Ishikawa (cell line): ENCODE data around the gene ADGRG1.

Experiments used
- CEBPB ChIP-seq: IDR thresholded peaks from 2 replicates; pipeline ENCODE4 v1.6.1; 2012
- CREB1 ChIP-seq: IDR thresholded peaks from 2 replicates; pipeline ENCODE4 v1.6.1; 2012; ENCODE audit warnings: low read depth
- EGR1 ChIP-seq: IDR thresholded peaks from 2 replicates; pipeline ENCODE4 v1.6.1; 2012
- EP300 ChIP-seq: IDR thresholded peaks from 2 replicates; pipeline ENCODE4 v1.6.1; 2012; ENCODE audit warnings: borderline replicate concordance
- FOXM1 ChIP-seq: IDR thresholded peaks from 2 replicates; pipeline ENCODE4 v1.6.1; 2012; ENCODE audit warnings: low read depth, borderline replicate concordance
- NFIC ChIP-seq: IDR thresholded peaks from 2 replicates; pipeline ENCODE4 v1.6.1; 2012
- RAD21 ChIP-seq: IDR thresholded peaks from 2 replicates; pipeline ENCODE4 v1.6.1; 2012; ENCODE audit warnings: low read depth
- TCF12 ChIP-seq: IDR thresholded peaks from 2 replicates; pipeline ENCODE4 v1.6.1; 2012; ENCODE audit warnings: low read depth
- TEAD4 ChIP-seq: IDR thresholded peaks from 2 replicates; pipeline ENCODE4 v1.6.1; 2012
- YY1 ChIP-seq: IDR thresholded peaks from 2 replicates; pipeline ENCODE4 v1.6.1; 2012; ENCODE audit warnings: low read depth
- ZBTB7A ChIP-seq: IDR thresholded peaks from 2 replicates; pipeline ENCODE4 v1.6.1; 2012; ENCODE audit warnings: low read depth
- TF ChIP-seq, protein P1 (sequence below): IDR thresholded peaks from 2 replicates; pipeline ENCODE4 v1.6.1; 2012
- TF ChIP-seq, protein P2 (sequence below): IDR thresholded peaks from 2 replicates; pipeline ENCODE4 v1.6.1; 2012
- TF ChIP-seq, protein P3 (sequence below): IDR thresholded peaks from 2 replicates; pipeline ENCODE4 v1.6.1; 2012; ENCODE audit warnings: low read depth, mild to moderate bottlenecking

ADGRG1 gene

DNA sequence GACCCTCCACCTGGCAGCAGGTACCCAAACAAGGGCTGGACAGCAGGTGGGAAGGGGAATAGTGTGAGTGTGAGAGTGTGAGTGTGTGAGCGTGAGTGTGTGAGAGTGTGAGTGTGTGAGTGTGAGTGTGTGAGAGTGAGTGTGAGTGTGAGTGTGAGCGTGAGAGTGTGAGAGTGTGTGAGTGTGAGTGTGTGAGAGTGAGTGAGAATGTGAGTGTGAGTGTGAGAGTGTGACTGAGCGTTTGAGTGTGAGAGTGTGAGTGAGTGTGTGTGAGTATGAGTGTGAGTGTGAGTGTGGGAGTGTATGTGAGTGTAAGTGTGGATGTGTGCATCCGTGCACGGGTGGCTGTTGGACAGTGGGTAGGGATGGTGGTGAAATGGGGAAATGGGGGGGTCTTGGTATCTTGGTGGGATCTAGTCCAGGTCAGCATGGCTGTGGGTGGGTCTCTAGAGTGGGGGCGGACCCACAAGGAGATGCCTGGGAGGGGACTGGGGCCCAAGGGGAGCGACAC is 408 bp downstream of the ADGRG1 start:
- TF ChIP-seq CEBPB (no peak), EGR1 (no peak), RAD21 (no peak), EP300 (no peak), CREB1 (no peak), FOXM1 (no peak)
- TF ChIP-seq, protein P1, sequence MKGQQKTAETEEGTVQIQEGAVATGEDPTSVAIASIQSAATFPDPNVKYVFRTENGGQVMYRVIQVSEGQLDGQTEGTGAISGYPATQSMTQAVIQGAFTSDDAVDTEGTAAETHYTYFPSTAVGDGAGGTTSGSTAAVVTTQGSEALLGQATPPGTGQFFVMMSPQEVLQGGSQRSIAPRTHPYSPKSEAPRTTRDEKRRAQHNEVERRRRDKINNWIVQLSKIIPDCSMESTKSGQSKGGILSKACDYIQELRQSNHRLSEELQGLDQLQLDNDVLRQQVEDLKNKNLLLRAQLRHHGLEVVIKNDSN: no peak
- TF ChIP-seq, protein P2, sequence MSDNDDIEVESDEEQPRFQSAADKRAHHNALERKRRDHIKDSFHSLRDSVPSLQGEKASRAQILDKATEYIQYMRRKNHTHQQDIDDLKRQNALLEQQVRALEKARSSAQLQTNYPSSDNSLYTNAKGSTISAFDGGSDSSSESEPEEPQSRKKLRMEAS: no peak

DNA sequence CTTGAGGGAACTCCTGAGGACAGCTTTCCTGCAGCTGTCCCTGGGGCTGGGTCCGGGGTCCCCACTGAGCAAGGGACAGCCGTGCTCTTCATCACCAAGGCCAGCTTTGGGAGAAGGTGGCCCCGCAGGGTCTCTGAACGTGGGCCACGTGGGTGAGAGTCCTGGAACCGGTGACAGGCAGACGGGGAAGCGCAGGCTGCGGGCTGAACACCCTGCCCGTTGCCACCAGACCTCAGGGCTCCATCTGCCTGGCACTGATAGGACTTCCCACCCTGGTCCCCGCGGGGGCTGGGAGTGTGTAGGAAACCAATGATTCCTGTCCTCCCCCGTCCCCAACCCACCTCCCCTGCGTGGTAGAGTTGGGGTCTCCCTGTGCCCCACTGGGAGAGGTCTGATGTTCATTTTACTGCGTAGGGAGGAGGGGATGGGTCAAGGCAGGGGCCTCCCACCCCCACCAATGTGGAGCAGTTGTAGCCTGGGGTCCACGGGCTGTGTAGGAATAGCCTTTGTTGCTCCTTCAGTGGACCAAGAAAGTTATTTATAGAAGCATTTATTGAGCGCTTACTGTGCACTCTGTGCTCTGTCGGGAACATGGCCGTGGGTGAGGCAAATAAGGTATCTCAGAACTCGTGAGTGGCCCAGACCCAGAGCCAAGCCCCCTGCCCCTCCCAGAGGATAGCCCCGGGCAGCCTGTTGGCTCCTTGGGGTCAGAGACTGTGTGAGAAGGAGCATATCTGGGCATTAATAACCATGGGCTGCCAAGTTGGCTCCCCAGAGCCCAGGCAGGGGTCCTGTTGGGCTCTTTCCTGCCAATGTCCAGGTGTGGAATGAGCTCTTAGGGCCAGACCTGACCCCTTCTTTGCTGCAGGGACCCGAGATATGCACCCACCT is 1.3 kb downstream of the ADGRG1 start:
- TF ChIP-seq TEAD4: no peak
- TF ChIP-seq ZBTB7A: 0 out of 2 replicates have a peak, but pooled peaks have one; percentile 25
- TF ChIP-seq, protein P2: no peak
- TF ChIP-seq, protein P1: no peak

DNA sequence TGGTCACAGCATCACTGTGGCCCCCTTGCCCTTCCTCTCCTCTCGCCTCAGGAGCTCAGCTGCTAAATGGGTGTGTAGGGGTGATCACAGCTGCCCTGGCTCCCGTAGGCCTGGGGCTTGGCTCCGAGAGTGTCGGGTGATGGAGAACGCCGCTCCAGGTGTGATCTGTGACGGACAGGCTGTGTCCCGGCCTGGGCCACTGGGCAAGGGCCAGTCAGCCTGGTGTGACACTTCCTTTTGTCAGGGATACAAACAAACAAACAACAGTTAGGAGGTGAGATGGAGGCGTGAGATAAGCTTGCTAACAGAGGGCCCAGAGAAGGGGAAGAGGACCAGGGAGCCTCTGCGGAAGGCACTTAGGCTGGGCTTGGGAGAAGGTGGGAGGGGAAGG is 2.0 kb downstream of the ADGRG1 start:
- TF ChIP-seq, protein P2: no peak
- no peak for TF ChIP-seq FOXM1
- TF ChIP-seq NFIC: no peak
- no peak for TF ChIP-seq RAD21
- TF ChIP-seq, protein P1: no peak

DNA sequence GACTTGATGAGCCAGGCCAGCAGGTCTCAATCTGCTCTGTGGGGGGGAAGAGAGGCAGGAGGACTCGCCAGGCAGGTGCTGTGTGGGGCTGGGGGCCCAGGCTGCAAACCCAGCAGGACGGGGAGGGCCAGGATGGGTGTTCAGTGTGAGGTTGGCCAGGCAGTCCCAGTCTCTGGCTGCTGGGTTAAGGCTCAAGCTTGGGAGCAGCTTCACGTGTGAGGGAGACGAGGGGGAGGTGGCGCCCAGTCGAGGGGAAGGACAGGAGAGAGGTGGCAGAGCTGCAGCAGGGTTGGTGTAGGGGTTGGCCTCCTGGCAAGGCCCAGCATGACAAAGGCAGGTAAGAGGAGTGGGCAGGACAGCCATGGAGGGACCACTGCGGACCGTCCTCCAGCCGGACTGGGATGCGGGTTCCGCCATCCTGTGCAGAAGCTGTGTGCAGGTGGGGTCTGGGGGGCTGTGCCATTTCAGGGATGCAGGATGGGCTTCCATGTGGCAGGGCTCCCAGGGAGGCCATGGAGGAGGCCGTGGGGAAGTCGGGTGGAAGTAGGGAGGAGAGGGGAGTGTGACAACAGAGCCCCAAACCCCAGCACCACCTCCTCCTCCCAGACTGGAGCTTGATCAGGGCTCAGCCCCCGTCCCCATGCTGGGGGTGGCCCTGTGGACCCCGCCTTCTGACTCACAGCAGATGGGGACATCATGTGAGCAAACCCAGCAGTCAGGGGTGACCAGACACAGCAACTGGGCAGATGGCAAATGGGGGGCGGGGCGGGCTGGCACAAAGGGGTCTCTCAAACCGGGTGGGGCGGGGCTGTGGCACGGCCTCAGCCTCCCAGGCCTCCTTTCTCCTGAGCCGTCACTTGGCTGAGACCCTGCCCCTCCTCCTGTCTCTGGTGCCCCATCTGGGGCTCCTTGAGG is 2.8 kb downstream of the ADGRG1 start:
- no peak for TF ChIP-seq NFIC
- TF ChIP-seq, protein P2: no peak
- TF ChIP-seq, protein P3, sequence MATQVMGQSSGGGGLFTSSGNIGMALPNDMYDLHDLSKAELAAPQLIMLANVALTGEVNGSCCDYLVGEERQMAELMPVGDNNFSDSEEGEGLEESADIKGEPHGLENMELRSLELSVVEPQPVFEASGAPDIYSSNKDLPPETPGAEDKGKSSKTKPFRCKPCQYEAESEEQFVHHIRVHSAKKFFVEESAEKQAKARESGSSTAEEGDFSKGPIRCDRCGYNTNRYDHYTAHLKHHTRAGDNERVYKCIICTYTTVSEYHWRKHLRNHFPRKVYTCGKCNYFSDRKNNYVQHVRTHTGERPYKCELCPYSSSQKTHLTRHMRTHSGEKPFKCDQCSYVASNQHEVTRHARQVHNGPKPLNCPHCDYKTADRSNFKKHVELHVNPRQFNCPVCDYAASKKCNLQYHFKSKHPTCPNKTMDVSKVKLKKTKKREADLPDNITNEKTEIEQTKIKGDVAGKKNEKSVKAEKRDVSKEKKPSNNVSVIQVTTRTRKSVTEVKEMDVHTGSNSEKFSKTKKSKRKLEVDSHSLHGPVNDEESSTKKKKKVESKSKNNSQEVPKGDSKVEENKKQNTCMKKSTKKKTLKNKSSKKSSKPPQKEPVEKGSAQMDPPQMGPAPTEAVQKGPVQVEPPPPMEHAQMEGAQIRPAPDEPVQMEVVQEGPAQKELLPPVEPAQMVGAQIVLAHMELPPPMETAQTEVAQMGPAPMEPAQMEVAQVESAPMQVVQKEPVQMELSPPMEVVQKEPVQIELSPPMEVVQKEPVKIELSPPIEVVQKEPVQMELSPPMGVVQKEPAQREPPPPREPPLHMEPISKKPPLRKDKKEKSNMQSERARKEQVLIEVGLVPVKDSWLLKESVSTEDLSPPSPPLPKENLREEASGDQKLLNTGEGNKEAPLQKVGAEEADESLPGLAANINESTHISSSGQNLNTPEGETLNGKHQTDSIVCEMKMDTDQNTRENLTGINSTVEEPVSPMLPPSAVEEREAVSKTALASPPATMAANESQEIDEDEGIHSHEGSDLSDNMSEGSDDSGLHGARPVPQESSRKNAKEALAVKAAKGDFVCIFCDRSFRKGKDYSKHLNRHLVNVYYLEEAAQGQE: no peak
- TF ChIP-seq FOXM1: no peak
- TF ChIP-seq ZBTB7A: 0 out of 2 replicates have a peak, but pooled peaks have one; percentile 22
- TF ChIP-seq, protein P1: no peak
- no peak for TF ChIP-seq CREB1
- TF ChIP-seq TCF12: no peak

DNA sequence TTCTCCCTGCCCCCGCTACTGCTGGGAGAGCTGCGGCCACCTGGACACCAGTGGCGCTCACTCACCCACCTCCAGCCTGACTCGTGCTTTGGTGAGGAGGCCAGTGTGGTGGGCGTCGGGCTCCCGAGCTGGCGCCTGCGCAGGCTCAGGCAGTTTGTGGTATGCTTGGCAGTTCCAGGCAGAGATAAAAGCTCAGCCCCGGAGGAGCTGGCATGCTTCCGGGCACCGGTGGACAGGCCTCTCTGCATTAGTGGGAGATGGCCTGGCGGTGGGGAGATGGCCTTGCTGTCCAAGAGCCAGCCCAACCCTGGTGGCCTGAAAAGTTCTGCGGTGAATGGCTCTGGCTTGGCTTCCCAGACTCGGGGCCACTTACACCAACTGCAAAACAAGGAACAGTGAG is 4.1 kb downstream of the ADGRG1 start:
- TF ChIP-seq, protein P1: no peak
- TF ChIP-seq, protein P3: no peak
- TF ChIP-seq CEBPB: no peak
- no peak for TF ChIP-seq YY1
- no peak for TF ChIP-seq FOXM1
- no peak for TF ChIP-seq EP300
- no peak for TF ChIP-seq EGR1
- TF ChIP-seq RAD21: no peak
- no peak for TF ChIP-seq ZBTB7A
